Adrenal gland (tissue), 5 donors: ENCODE measurements around the gene DACH2.

Source experiments
- CTCF ChIP-seq, 6 experiments: fragments of 450-650 bp in 4 of 6; fragments of 200-600 bp in 2 of 6; sonication (generic) in 1 of 6; IDR thresholded peaks; 1 replicate in 5 of 6; 2 replicates in 1 of 6; pipeline versions ENCODE4 v1.5.1 to v1.8.0; 2016 to 2021; ENCODE audit warnings: antibody characterized with exemption in 6 of 6, mild to moderate bottlenecking in 2 of 6, moderate library complexity in 1 of 6
- POLR2A ChIP-seq, 2 donors: fragments of 450-650 bp; IDR thresholded peaks; one replicate each; pipeline ENCODE4 v1.6.1; 2017; ENCODE audit warnings: antibody characterized with exemption in 2 of 2, mild to moderate bottlenecking in 2 of 2, moderate library complexity in 1 of 2
- donor health status: DM: no; HTN: no; CAD: no.

- no peak for TF ChIP-seq CTCF (IDR thresholded peaks at IDR 0.05)
- TF ChIP-seq POLR2A (IDR thresholded peaks at IDR 0.05), result no peak
Measured at GRCh38 chrX:86154553-86154952, 6.3 kb downstream of the DACH2 start.
